ENCODE results near the gene COPZ2.

COPZ2 gene

GRCh38 chr17:48057626-48058025 is 20.0 kb upstream of the COPZ2 start:
- TF ChIP-seq CTCF (IDR thresholded peaks at IDR 0.05; ENCODE audit: insufficient read depth, low read length, missing control alignments), result no peak
- POLR2A ChIA-PET, result interaction anchor here (1.3 kb wide), 1 partner anchor 10 kb away, joined by 4 read pairs; no protein-coding TSS in a partner anchor
- DNase-seq (ENCODE audit: low read depth, low spot score), result no peak
- no peak overlapping the region for H3K4me3 ChIP-seq (ENCODE audit: low read depth, low read length)
- CTCF ChIA-PET, result interaction anchor here (1.1 to 8.4 kb wide), 7 partner anchors 8 to 75 kb away, joined by 3 to 42 read pairs (median 14); no protein-coding TSS in a partner anchor

- no peak for DNase-seq (ENCODE audit: low read depth, low spot score)
- H3K4me3 ChIP-seq (ENCODE audit: low read depth, low read length), result no peak overlapping the region
- no peak for TF ChIP-seq CTCF (IDR thresholded peaks at IDR 0.05; ENCODE audit: insufficient read depth, low read length, missing control alignments)
- ChIA-PET POLR2A (no interaction called here), CTCF (interaction anchor here (1.0 to 8.4 kb wide), 5 partner anchors 17 to 30 kb away, joined by 3 to 42 read pairs (median 25); no protein-coding TSS in a partner anchor)
These were observed 19.3 kb upstream of the COPZ2 start for GRCh38 chr17:48056879-48057278.

GRCh38 chr17:48056246-48056745 is 18.7 kb upstream of the COPZ2 start:
- no peak for TF ChIP-seq CTCF (IDR thresholded peaks at IDR 0.05; ENCODE audit: insufficient read depth, low read length, missing control alignments)
- POLR2A ChIA-PET, result interaction anchor here (2.5 to 3.4 kb wide), 2 partner anchors 12 to 30 kb away, joined by 10 to 18 read pairs; no protein-coding TSS in a partner anchor
- no peak overlapping the region for H3K4me3 ChIP-seq (ENCODE audit: low read depth, low read length)
- no peak for DNase-seq (ENCODE audit: low read depth, low spot score)
- CTCF ChIA-PET, result interaction anchor here (1.0 to 8.4 kb wide), 5 partner anchors 18 to 30 kb away, joined by 3 to 42 read pairs (median 25); no protein-coding TSS in a partner anchor

- DNase-seq (ENCODE audit: low read depth, low spot score), result peak; percentile 79
- ChIA-PET POLR2A (interaction anchor here (0.9 to 3.4 kb wide), 3 partner anchors 13 to 117 kb away, joined by 3 to 18 read pairs (median 10); no protein-coding TSS in a partner anchor), CTCF (interaction anchor here (1.1 to 8.4 kb wide), 6 partner anchors 10 to 29 kb away, joined by 3 to 42 read pairs (median 20); no protein-coding TSS in a partner anchor)
- H3K4me3 ChIP-seq (ENCODE audit: low read depth, low read length), result no peak overlapping the region
- no peak for TF ChIP-seq CTCF (IDR thresholded peaks at IDR 0.05; ENCODE audit: insufficient read depth, low read length, missing control alignments)
These were observed 18.1 kb upstream of the COPZ2 start for GRCh38 chr17:48055531-48056245.

GRCh38 chr17:48054238-48055185 is 16.9 kb upstream of the COPZ2 start:
- DNase-seq (ENCODE audit: low read depth, low spot score), result no peak
- POLR2A ChIA-PET, result interaction anchor here (2.5 to 3.4 kb wide), 2 partner anchors 14 to 28 kb away, joined by 10 to 18 read pairs; no protein-coding TSS in a partner anchor
- H3K4me3 ChIP-seq (ENCODE audit: low read depth, low read length), result peak overlapping the region; percentile 15
- no peak for TF ChIP-seq CTCF (IDR thresholded peaks at IDR 0.05; ENCODE audit: insufficient read depth, low read length, missing control alignments)
- CTCF ChIA-PET, result interaction anchor here (1.1 to 8.4 kb wide), 5 partner anchors 11 to 28 kb away, joined by 3 to 42 read pairs (median 14); no protein-coding TSS in a partner anchor

Measured in AG04449 (cell line).